HL-60/S4 treated with retinoic acid at 250 ng/mL for 4 days and 3 days (cell line): ENCODE measurements around the gene COQ9.
"Not testable (repeated sequence)": the region's sequence is repeated elsewhere in the genome, so short reads cannot be mapped to it uniquely, and the experiment has no call there.

Experiments
- in situ Hi-C: fragments of 300-500 bp; cut with MboI; formaldehyde crosslinking; loops from 2 replicates; pipeline ENCODE4 v1.7.0; 2022; ENCODE audit warnings: low sequenced_read_pairs

COQ9 gene

DNA sequence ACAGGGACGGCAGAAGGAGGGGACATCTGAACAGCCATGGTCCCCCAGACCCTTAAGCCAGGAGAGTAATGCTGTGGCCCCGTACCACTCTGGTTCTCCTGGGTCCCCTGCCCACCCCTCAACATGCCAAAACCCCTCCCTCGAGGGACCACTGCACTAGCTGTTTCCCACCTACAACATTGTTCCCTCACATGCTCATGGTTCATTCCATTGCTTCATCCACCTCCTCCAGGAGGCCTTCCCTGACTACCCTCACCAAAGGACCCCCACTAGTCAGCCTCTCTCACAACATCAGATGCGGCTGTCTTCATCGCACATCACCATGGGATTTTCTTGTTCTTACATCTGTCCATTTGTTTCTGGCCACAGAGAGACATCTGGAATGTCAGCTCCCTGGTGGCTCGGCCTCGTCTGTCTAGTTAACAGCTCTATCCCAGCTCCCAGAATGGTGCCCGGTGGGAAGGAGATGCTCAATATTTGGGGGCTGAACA is 37.3 kb downstream of the COQ9 start:
- in situ Hi-C loops, result no loop called here

DNA sequence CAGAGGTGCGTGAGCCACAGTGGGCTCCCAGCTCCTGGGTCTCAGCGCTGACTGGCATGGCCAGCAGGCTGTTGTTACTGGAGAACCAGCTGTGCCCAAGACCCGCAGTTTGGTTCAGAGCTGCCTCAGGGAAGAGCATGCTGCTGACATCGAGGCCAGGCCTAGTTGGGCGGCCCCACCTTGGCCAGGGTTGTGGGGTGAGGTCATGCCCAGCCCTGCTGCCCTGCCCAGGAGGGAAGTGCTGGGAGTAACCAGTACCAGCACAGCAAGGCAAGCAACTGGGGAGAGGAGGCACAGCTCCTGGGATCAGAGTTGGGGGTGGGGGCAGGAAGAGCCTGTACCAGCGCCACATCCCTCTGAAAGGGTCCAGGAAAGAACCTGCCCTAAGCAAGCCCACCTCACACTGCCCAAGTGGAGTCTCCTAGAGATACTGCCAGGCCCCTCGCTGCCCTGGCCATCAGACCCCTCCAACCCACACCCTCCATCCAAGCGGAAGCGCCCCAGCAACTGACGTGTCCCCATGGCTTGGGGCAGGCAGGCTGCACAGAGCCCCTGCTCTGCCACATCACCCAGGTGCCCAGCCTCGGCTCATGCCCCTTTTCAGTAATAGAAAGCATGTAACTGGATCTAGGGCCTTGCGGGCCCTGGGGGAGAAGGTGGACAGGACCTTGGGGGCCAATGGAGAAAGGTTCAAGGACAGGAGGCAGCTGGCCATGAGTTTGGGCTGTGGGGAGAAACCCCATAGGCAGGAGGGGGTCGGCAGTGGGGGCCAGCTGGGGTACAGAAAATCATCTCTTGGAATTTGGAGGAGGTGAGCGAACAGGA is 38.0 kb downstream of the COQ9 start:
- in situ Hi-C loops, result no loop called here

DNA sequence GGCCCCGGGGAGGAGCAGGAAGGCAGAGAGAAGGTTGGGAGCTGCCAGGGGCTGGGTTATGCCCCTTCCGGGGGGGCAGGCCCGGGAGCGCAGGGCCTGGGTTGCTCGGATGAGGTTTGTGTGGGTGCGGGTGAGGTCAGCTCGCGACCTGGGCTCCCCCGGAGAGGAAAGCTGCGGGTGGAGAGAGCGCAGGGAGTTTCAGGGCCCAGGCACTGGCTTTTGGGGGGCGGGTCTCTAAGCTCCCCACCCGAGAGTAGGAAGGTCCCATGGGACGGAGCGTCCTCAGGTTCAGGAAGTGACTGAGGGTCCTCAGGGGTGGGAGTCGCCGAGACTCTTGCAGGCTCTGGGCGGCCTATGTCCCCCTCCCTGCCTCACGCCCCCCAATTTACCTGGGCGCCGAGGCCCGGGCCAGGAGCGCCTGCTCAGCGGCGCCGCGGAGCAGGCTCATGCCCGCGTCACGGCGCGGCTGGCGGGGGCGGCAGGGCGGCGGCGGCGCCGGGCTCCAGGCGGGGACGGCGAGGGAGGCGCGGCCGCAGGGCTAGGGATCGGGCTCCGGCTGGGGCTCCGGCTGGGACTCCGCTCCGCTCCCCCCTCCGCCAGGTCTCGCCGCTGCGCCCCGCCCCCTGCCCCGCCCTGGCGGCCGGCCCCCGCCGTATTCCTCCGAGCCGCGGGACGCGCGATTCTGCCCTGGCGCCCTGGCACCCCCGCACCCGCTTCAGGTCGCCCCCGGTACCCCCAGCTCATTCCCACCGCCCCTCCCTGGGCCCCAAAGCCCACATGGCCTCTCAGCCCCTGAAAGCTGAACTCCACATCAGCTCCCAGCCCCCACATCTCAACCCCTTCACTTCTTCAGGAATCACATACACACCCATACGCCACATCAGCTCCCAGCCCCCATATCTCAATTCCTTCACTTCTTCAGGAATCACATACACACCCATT is 38.9 kb downstream of the COQ9 start, which contains the start of gene DOK4:
TSS of gene DOK4 (minus strand) at position 578 of the 942 bp plus-strand sequence. CDS start 6,986 bp downstream, outside the sequence.
- in situ Hi-C loops, result no loop called here

DNA sequence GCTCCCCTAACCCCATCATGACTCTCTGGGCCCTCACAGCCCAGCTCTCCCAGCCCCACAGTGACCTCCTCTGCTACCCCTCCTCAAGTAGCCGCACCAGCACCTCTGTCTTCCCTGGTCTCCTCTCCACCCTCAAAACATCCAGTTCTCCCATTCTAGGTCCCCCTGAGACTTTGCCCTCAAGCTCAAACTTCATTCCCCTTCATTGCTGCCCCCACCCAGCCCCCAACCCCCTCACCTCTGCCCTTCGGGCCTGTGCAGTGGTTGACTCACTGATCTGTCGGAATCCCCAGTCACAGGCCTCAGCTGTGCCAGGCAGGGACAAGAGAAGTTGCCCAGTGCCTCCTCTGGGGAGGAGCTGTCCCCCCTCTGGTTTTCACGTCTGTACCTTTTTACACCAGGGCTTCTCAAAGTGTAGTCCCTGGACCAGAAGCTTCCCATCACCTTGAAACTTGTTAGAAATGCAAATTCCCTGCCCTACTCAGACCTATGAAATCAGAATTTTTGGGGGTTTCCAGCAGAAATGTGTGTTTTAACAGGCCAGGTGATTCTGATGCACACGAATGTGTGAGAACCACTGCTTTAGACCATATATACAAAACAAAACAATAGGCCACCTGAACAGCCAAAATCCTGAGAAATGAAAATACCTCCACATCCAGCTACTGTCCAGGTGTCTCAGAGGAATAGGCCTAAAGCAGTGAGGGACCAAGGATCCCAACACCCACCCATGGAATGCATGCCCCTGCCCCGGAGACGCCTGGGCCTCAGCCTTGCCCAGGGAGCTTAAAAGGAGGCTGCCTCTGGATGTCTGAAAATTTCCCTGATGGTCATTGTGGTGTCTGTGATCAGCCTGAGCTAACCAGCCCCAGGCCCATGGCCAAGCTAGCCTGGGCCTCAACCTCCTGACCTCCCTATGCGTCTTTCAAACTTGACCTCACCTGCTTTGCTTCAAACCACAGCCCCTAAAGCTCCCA is 39.9 kb downstream of the COQ9 start:
- in situ Hi-C loops, result no loop called here

DNA sequence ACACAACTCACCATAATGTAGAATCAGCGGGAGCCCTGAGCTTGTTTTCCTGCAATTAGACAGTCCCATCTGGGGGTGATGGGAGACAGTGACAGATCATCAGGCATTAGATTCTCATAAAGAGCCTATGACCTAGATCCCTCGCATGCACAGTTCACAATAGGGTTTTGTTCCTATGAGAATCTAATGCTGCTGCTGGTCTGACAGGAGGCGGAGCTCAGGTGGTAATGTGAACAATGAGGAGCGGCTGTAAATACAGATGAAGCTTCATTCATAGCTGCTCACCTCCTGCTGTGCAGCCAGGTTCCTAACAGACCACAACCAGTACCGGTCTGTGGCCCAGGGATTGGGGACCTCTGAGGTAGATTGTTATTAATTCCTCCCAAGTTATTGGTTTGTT is 42.0 kb downstream of the COQ9 start:
- in situ Hi-C loops, result no loop called here

DNA sequence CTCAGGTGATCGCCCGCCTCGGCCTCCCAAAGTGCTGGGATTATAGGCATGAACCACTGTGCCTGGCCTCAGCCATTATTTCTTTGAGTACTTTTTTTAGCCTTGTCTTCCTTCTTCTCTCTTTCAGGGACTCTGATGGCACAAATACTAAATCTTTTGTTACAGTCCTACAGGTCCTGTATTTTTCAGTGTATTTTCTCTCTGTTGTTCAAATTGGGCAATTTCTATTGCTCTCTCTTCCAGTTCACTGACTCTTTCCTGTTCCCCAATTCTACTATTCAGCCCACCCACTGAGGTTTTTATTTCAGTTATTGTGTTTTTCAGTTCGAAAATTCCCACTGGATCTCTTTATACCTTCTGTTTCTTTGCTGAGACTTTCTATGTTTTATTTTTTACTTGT is 46.5 kb downstream of the COQ9 start:
- in situ Hi-C loops, result no loop called here

DNA sequence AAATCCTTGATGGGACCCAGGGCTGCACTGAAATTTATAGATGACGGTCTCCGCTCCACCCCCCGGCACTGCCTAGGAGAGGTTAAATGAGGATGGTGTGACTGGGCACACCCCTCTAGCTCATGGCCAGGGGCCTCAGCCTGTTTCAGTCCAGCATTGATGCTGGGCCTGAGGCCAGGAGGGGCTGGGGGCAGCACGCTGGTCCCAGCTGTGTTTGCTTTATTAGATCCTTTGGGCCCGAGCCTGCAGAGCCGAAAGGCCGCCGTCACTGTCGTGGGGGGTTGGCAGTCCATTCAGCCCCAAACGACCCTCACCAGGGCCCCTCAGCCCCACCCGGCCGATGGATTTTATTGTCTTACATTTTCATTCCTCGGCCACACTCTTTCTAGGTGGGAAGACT is 49.8 kb downstream of the COQ9 start:
- in situ Hi-C loops, result no loop called here

DNA sequence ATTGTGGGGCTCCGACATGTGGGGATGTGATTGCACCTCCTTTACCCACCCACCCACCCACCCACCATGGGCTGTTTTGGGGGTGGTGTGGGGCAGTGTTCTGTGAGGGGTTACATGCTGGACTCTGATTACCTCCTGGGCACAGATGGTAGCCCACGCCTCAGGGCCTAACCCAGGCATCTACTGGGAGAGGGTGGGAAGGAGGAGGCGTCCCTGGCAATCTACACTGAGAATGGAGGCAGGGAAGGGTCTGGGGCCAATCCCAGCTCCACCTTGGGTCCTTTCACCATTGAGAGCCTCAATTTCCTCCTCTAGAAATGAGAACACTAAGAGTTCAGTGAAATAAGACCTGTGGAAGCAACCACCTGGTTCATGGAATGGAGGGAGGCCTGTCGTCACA is 50.8 kb downstream of the COQ9 start:
- in situ Hi-C loops, result no loop called here

DNA sequence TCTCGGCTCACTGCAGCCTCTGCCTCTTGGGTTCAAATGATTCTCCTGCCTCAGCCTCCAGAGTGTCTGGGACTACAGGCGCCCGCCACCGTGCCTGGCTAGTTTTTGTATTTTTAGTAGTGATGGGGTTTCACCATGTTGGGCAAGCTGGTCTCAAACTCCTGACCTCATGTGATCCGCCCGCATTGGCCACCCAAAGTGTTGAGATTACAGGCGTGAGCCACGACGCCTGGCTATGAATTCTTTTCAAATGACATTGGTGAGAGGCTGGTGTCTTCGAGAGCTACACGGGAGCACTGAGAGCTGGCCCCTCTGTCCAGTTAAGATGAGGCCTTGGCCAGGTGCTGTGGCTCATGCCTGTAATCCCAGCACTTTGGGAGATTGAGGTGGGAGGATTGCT is 52.7 kb downstream of the COQ9 start:
- in situ Hi-C loops, result not testable (repeated sequence)

DNA sequence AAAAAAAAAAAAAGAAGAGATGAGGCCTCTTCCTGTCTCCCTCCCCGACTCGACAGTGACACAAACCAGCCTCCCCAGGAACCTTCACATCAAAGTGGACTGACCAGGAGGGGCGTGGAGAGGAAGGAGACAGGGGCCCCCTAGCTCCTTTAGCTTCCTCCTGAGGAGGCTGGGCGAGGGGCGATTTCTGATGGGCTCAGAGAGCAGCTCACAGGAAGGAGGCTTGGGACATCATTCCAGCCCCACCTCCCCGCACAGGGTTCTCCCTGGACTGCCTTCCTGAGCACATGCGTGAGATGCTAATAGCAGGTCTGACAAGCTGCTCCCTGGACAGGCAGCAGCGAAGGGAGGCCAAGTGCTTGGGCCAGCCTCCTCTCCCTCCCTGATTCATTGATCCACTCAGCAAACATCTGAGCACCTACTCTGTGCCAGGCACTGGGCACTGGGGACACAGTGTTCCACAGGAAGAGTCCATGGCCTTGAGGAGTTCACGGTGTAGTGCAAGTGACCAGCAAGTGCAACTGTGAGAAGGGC is 53.4 kb downstream of the COQ9 start:
- in situ Hi-C loops, result no loop called here

DNA sequence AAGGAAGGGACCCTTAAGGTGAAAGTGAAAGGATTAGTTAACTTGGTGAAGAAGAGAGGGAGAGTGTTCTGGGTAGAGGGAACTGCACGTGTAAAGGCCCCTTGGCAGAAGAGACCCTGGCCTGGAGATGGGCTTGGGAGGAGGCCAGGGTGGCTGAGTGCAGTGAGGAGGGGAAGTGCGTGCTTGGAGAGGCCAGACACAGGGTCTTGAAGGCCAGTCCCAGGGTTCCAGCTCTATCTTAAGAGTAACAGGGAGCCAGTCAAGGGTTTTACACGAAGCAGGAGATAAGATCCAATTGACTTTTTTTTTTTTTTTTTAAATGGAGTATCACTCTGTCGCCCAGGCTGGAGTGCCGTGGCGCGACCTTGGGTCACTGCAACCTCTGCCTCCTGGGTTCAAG is 54.2 kb downstream of the COQ9 start:
- in situ Hi-C loops, result no loop called here

DNA sequence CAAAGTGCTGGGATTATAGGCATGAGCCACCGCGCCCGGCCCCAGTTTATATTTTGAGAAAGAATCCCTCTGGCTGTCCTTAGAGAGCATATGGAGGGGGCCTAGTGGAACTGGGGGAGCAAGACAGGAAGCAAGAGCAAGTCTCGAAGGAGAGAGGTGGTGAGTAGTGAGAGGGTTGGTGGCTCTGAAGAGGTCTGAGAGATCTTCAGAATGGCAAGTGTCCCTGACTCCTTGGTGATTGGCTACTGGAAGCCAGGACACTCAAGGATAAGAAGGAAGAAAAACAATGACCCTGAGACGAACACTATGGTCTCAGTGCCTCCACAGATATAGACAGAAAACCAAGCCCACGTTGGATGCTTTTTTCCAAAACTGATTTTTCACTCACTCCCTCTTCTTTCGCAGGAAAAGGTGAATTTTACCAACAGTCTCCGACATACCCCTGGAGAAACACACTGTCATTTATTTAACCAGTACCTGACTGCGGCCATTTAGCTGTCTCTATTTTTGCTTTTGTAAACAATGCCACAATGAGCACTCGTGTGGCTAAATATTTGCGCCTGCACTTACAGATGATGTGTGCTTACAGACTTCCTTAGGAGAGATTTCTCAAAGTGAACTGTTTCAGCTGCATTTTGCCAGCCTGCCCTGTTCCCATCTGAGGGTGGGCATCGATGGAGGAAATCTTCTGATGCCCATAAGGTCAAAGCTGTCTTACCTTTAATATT is 54.9 kb downstream of the COQ9 start:
- in situ Hi-C loops, result no loop called here

DNA sequence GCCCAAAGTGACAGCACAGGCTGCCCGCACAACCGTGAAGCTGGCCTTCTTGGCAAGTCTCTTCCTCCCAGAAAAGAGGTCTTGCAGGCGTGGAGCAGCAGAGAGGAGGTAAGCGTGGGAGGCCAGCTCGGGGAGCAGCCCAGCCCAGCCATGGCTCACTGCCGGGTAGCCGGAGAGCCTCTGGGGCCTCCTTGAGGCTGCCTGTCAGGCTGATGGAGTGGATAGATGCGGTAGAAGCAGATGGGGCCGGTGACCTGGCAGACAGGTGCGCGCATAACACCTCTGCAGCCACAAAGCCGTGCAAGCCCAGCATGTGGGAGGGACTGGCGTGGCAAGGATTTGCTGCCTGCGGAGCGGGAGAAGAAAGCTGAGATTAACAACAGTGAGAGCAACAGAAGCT is 56.1 kb downstream of the COQ9 start:
- in situ Hi-C loops, result no loop called here

DNA sequence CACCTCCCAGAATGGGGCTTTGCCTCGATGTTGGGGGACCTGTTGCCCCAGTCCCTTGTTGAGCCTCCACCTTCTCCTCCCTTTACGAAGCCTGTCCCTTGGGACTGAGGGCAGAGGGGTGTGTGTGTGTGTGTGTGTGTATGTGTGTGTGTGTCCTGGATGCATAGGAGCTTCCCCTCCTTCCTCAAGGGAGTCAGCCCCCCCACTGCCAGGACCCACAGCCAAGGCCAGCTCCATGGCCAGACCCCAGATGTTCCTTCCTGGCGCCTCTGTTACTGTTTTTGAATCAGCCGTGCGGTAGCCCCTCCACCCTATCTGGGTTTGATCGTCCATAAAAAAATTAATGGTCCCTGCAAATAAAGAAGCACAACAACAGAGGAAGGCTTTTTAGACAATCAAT is 56.7 kb downstream of the COQ9 start:
- in situ Hi-C loops, result no loop called here

DNA sequence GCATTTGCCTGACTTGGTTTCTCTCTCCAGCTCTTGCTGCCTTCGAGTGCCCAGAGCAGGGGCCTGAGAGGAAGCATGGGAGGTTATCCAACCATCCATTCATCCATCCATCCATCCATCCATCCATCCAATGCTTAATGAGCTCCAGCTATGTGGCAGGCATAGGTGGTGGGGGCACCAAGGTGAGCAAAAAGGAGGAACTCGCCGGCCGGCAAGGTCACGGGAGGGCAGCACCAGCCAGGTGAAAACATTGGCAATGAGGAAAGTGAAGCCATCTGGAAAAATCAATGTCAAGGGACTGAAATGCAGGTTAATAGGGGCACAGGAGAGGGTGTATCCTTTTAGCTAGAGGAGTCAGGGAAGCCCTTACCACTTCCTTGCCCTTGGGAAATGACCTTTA is 57.2 kb downstream of the COQ9 start:
- in situ Hi-C loops, result no loop called here

DNA sequence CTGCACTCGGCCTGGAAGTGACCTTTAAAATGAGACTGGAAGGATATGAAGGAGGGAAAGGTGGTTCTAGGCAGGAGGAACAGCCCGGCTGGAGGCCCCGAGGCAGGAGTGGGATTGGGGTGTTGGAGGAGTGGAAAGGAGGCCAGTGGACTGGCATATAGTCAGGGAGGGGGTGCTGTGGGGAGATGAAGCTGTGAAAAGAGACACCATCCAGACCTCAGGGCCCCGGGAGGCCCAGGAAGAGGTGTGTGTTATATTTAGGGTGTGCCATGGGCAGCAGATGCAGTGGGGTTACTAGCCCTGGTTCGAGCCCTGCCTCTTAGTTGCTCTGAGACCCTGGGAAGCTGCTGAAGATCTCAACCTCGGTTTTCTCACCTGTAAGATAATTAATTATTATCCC is 57.9 kb downstream of the COQ9 start:
- in situ Hi-C loops, result no loop called here

DNA sequence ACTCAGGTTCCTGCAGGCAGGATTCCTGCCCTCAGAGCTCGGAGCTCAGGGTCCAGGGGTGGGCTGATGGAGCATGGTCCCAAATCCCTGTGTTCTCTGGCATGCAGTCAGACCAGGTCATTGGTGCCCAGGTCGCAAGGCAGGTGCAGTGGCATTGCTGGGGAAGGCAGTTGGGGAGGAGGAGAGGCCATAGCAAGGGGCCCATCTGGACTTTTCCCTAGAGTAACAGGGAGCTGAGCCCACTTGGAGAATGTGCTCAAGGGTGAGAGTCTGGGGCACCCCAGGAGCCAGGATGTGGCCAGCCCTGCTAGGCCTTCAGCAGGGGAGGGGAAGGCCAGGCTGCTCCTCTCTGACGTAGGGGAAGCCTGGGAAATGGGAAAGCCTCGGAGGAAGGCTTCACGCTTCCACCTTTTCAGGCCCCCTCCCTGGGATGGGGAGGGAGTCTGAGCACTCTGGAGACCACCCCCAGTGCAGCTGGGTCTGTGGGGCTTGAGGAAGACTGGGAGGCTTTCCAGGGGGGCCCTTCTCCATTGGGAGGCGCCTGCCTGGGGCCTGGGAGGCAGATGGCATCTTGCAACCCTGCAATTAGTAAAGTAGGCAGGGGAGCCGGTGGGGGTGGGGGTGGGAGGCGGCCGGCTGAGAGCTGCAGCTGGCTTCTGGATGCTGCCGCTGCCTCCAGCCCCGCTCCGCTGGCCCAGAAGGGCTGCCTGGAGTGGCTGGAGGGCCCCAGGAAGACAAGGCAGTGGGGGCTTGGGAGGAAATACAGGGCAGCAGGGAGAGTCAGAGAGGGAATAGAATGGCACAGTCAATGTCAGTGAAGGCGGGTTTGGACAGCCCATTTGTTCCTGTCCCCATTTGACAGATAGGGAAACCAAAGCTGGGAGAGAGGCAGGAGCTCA is 60.1 kb downstream of the COQ9 start:
- in situ Hi-C loops, result no loop called here

DNA sequence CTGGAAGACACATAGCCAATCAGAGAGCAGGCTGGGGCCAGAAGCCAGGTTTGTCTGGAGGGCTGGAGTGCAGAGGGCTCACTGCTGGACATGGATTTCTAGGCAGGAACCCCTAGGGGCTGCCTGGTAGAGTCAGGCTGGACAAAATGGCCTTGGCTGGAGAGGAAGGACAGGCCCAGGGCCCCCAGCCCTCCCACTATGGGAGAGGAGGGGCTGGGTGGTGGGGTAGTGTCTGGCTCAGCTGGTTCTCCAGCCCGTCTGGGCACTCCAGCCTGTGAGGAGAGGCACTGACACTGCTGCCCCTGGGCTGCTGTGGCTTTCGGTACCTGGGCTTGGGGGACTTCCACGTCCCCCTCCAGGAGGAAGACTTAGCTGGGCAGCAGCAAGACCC is 60.8 kb downstream of the COQ9 start:
- in situ Hi-C loops, result no loop called here
